SH-SY5Y (cell line): ENCODE data around the gene KBTBD7.

Source experiments
- GATA2 ChIP-seq: IDR thresholded peaks from 2 replicates; pipeline ENCODE4 v1.6.1; 2011; ENCODE audit warnings: mild to moderate bottlenecking, low read depth, low read length
- GATA3 ChIP-seq: IDR thresholded peaks from 2 replicates; pipeline ENCODE4 v1.6.1; 2011; ENCODE audit warnings: low read depth, mild to moderate bottlenecking, low read length, moderate library complexity

DNA sequence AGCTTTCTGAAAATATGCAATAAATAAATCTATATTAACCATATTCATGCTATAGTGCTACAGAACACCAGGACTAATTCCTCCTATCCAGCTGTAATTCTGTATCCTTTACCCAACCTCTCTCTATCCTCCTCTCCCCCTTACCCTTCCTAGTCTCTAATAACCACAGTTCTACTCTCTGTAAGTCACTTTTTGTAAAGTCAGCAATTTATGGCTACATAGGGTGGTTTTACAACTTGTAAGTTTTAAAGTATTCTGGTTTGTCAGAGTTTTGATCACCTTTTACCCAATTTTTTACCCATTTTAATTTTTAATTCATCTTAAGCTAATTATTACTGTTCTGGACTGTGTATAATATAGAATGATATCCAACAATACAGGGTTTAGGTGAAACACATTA lies 35.0 kb upstream of the KBTBD7 start:
- no peak for TF ChIP-seq GATA2
- TF ChIP-seq GATA3 = no peak
